ENCODE data around the gene ICE2.

Gene ICE2

DNA sequence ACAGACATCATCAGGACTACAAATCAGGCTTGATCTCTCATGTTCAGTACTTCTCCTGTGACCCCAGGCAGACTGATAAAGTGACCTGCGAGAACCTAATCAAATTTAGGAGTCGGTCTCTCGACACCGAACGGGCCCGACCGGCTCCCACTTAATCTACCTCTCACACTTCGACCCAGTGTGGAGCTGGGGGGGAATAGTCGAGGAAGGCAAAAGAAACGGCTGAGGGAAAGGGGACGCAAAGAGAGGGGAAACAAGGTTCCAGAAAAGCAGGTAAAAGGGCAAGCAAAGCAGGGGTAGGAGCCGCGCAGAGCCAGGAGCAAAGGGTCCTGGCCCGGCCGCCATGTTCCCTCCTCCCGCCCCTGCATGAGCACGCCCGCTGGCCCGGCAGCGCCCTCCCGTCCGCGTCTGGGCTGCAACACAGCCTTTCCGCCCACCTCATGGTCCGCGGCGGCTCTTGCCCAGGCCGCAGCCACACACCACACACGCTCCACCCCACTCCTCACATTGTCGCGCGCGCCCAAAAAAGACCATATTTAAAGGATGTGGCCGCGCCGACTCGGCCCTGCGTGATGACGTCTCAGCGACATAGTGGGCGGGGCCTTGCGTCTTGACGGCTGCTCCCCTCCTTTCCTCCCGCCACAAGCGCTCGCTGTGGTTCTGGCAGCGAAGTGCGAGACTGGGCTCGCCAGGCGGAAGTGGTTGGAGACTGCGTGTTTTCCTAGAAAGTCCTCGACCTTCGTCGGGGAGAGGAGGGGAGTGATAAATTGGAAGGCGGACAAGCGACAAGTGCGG, at the start of gene ICE2:
TSS of gene ICE2 (minus strand) at position 577 of the 795 bp plus-strand sequence. CDS start 1,165 bp downstream, outside the sequence.
- DNase-seq: peak; percentile 95

- DNase-seq: no peak
Observed at GRCh38 chr15:60528530-60528929, 49.6 kb upstream of the ICE2 start.

DNA sequence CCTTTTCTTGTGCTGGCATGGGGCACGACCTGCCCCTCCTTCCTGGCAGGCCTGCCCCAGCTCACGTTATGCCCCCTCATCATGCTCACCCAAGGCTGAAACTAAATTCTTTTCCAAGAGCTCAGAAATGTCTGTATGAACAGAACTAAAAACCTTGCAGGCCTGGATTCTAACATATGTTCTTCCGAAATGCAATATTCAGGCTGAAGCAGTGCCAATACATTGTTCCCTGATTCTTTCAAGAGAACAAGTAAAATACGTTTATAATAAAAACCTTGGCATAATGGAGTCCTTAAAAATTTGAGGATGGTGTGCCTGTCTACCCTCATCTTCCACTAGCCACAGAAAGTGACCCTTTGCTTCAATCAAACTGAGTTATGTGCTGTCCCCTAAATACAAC, 48.5 kb upstream of the ICE2 start:
- DNase-seq: no peak

DNA sequence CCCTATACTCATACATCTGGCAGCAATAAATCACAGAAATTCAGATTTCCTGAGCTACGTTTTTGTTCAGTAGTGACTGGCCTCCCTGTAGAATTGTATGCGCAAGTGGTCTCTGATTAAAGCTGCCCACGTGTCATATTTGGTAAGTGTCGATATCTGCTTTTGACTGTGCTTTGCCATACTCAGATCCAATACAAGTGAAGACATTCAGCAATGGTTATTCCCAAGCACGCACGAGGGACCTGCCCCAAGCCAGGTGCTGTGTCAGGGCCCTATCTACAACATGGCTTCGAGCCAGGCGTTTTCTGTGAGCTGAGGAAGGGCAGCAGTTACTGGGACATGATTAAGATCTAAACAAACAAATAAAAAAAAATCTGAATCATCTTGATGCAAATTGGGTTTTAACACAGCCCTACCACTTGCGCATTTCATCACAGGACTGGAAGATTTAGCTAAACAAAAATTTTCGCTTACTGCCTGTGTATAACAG, 47.2 kb upstream of the ICE2 start:
- DNase-seq: no peak

DNA sequence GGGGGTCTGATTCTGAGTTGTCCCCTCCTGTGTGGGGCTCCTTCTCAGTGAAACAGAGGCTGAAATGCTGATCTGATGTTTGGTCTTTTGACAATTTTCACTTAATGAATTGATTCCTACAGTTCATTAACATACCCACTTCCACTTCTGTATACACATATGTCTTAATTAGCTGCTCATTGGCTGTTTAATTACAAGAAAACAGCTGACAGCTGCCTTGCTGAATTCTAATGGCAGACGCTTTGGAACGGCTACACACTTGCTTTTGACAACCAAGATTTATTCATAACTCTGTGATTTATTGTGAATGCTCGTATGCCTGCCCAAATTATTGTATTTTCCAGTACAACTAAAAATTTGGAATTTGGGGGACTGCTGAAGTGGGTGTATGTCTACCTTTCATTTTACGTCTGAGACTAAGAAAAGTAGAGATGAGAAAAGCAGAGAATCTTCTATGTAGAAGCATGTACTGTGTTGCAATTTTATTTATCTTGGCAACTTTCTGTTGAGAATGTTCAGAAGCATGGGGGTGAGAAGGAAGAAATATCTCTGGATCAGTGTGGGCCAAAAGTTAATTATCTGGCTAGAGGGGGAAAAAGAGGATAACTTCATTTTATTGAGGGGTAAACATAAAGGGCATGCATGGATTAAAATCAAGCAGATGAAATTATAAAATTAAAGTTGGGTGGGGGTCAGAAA, 46.5 kb upstream of the ICE2 start:
- DNase-seq: no peak

- DNase-seq: no peak
Observed at GRCh38 chr15:60523056-60523455, 44.1 kb upstream of the ICE2 start.

DNA sequence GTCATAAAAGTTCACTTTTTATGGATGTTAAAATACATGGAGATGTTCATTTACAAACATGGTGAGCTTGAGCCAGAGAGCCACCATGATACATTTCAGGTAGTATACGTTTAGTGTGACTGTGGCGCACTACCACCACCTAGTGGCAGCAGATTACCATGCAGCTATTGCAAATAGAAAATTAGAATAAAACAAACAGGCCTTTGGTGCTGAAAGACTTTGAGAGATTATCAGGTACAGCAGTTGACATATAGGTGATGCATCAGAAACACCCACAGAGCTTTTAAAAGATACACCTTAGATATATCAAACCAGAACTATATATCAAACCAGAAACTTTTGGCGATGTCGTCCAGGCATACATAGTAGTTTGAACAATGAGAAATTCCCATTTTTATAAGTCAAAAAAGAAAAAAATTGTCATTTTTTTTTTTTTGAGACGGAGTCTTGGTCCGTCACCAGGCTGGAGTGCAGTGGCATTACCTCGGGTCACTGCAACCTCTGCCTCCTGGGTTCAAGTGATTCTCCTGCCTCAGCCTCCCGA, 42.0 kb upstream of the ICE2 start:
- peak; percentile 80 for DNase-seq

DNA sequence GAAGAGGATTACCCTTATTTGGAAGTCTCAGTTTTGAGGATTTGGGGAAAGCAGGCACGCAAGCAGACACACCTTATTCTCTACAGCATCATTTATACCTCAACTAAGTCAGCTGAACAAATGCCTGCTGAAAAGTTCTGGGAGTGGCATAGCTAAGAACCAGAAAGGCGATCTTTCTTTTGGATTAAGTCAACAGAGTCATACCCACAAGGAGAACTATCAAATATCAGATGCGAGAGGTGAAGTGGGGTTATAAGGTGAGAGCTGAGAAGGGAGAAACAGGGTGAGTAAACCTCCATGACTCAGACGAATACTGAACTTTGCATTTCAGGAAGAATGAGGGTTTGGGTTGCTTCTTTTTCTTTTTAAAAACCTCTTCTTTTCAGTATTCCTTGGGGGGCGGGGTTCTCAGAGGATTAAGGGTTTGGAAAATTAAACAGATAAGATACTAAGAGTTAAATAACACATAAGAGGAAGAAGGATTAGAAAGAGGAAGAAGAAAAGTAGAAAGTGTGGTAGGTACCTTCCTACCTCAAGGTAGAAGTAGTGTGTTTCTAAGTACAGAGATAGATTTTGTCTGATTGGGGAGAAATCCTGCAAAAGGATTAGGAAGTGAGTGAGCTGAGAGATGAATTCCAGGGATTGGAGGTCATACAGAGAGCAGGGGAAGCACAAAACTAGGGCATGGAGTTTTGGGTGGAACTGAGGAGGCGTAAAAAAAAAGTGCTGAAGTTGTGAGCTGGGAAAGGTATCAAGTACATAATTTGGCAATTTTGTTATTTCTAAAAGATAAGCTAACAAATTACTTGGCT, 41.3 kb upstream of the ICE2 start:
- no peak for DNase-seq

DNA sequence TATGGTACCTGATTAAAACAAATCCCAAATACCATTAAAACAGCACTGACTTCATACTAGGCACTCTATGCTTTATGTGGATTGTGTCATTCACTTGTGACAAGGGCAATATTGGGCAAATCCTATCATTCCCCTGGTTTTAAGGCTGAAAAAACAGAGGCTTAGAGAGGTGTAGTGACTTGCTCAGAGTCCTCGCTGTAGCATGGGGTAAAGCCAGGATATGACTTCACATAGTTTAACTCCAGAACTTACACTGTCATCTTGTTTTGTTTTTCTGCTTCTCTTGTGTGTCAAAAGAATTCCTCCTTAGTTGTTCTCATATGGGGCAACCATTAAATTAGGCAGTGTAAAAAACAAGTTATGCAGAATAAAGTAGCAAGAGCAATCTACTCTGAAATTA, 40.3 kb upstream of the ICE2 start:
- DNase-seq: no peak

GRCh38 chr15:60518511-60518910, 39.6 kb upstream of the ICE2 start:
- no peak for DNase-seq

GRCh38 chr15:60514261-60514881, 35.4 kb upstream of the ICE2 start:
- no peak for DNase-seq

- no peak for DNase-seq
Observed at GRCh38 chr15:60513676-60514075, 34.7 kb upstream of the ICE2 start.

GRCh38 chr15:60512937-60513336, 34.0 kb upstream of the ICE2 start:
- DNase-seq: no peak

GRCh38 chr15:60511351-60512031, 32.5 kb upstream of the ICE2 start:
- DNase-seq: no peak

DNA sequence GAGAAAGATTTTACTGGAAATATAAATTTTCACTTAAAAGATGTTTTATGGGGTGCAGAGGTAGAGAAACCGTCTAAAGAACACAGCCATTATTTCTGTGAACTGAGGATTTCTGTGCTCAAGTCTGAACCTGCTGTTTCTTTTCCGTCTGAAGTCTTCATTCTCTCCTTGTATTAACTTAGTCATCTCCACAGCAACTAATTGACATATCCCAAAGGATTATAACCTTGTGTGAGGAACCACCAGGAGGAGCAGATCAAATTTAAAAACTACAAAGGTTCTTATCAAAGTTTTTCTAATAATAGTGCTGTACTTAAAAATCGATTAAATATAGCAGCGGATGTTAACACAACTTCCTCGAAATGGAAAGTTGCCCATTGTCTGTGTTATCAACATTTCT, 31.1 kb upstream of the ICE2 start:
- DNase-seq: no peak

DNA sequence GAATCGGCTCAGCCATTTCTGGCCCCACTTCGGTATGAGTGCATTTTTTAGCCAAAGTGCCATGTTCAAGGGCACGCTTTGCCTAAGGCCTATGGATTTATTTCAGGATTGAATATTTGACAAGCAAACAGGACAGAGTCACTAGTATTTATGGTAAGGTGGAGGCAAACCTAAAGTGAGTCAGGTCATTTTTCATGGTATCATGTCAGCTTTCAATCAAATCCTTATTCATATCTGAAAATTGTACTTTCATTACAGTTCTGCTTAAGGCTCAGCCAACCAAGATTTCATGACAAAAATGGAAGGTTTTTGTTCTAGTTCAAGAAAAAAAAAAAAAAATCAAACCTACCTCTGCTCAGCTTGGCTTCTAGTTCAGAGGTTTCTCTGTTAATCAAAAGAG, 30.5 kb upstream of the ICE2 start:
- no peak for DNase-seq

DNA sequence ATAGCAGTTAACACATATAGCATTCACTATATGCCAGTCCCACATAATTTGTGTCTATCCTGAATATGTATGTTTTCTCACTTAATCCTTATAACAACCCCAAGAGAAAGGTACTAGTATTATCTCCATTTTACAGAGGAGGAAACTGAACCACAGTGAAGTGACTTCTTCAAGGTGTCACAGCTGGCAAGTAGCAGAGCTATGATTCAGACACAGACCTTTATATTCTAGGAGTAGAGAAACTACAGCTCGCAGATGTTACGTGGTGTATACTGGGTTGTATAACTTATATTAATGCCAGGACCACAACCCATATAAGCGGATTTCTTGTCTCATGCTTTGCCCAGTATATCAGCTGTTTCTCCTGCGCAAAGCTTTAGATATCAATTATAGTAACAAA, 29.5 kb upstream of the ICE2 start:
- no peak for DNase-seq

- DNase-seq: peak; percentile 34
Observed at GRCh38 chr15:60507596-60508424, 28.9 kb upstream of the ICE2 start.

DNA sequence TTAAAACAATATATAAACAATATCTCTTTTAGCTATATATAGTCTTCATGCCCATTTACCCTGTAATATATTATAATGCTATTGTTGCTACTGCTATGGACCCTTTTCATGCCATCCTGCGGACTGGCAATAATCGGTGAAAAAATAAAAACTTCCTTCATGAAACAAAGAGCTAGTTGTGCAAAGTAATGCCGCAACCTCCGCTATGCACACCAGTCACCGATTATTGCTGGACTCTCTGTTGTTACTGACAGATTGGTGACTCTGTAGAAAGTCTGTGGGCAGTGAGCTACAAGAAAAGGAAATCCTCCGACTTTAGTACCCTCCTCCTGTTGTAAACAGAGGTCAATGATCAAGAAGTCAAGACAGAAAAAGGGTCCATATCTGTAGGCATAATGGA, 17.9 kb upstream of the ICE2 start:
- no peak for DNase-seq

DNA sequence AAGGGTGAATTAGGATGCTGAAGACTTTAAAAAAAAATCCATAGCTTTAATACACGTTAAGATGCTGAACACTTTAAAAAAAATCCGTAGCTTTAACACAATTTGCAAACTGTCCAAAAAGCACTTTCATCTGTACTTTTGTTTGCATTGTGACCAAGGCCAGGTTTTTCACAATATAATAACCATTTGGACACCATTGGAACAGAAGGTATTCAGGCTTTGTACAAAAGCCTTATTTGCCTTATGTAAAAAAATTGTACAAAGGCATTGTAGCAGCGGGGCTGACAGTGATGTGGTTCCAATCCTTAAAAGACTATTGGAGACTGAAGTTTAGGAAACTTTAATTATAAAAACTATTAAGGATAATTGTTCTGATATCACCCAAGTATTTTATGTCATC, 15.2 kb upstream of the ICE2 start:
- DNase-seq: no peak

GRCh38 chr15:60493166-60493565, 14.2 kb upstream of the ICE2 start:
- no peak for DNase-seq

Data from activated naive CD4-positive, alpha-beta T cell treated with anti-CD3 and anti-CD28 coated beads, Interleukin-2, amount 50 U/mL, for 16 hours (primary cell).